Keratinocyte (primary cell): ENCODE data around the gene HES7.

ENCODE experiments used
- CTCF ChIP-seq, 3 experiments: IDR thresholded peaks in 1 of 3; conservative IDR thresholded peaks in 1 of 3; optimal IDR thresholded peaks in 1 of 3; 2 replicates in 2 of 3; 3 replicates in 1 of 3; pipeline versions ENCODE3 to v1.5.1; 2011; ENCODE audit warnings: low read length in 3 of 3, mild to moderate bottlenecking in 3 of 3, moderate library complexity in 2 of 3, control low read depth in 1 of 3, inconsistent platforms in 1 of 3; ENCODE audit not compliant: insufficient read depth in 2 of 3; ENCODE audit errors: extremely low read depth in 1 of 3
- EZH2 ChIP-seq: IDR thresholded peaks from one replicate; pipeline ENCODE4 v1.6.1; 2012; ENCODE audit warnings: inconsistent platforms, mild to moderate bottlenecking, low read length, moderate library complexity

GRCh38 chr17:8133399-8133798 lies 9.5 kb upstream of the HES7 start:
- TF ChIP-seq CTCF (optimal IDR thresholded peaks at IDR 0.05 in 1 of 3, IDR thresholded peaks at IDR 0.05 in 1 of 3, conservative IDR thresholded peaks at IDR 0.05 in 1 of 3; ENCODE audit: extremely low read depth in 1 of 3, insufficient read depth in 2 of 3, low read length in 3 of 3) (no peak), EZH2 (no peak)
